HCT116 (cell line): ENCODE results near the gene GPX5.

Experiments used
- EZH2 ChIP-seq: fragments of 200-600 bp; sonication (generic); IDR thresholded peaks from 2 replicates; pipeline ENCODE4 v1.6.1; 2017; ENCODE audit warnings: antibody characterized with exemption, mixed run types
- EZH2phosphoT487 ChIP-seq: fragments of 200-600 bp; IDR thresholded peaks from 2 replicates; pipeline ENCODE4 v1.6.1; 2018; ENCODE audit warnings: antibody characterized with exemption, borderline replicate concordance
- POLR2A ChIP-seq: IDR thresholded peaks from 2 replicates; pipeline ENCODE4 v1.7.0; 2011; ENCODE audit warnings: borderline replicate concordance; ENCODE audit not compliant: insufficient read depth, insufficient read length; ENCODE audit errors: extremely low read depth
- POLR2AphosphoS5 ChIP-seq: IDR thresholded peaks from 2 replicates; pipeline ENCODE4 v1.6.1; 2011; ENCODE audit warnings: mild to moderate bottlenecking, low read depth, low read length, moderate library complexity
- YY1 ChIP-seq: IDR thresholded peaks from 2 replicates; pipeline ENCODE4 v1.6.1; 2011; ENCODE audit warnings: low read length, low read depth, moderate library complexity, mild to moderate bottlenecking; ENCODE audit not compliant: insufficient replicate concordance; ENCODE audit errors: extremely low read depth
- ZFX ChIP-seq: fragments of 450-650 bp; IDR thresholded peaks from 2 replicates; pipeline ENCODE4 v1.6.1; 2017
- ZNF274 ChIP-seq: fragments of 200-500 bp; sonication (Bioruptor generic); IDR thresholded peaks from 2 replicates; pipeline ENCODE4 v1.6.1; 2014; ENCODE audit warnings: mild to moderate bottlenecking, low read depth, low read length, inconsistent platforms
- TF ChIP-seq, protein P1 (sequence below), 3 experiments: fragments of 200-600 bp in 1 of 3; sonication (generic) in 1 of 3; IDR thresholded peaks in 2 of 3; conservative IDR thresholded peaks in 1 of 3; 2 replicates each; pipeline ENCODE4 v1.5.1; 2012 to 2017; ENCODE audit warnings: low read depth in 2 of 3, low read length in 2 of 3, antibody characterized with exemption in 1 of 3, borderline replicate concordance in 1 of 3, control low read depth in 1 of 3, mild to moderate bottlenecking in 1 of 3, mixed read lengths in 1 of 3, mixed run types in 1 of 3, moderate library complexity in 1 of 3; ENCODE audit not compliant: insufficient read depth in 1 of 3

DNA sequence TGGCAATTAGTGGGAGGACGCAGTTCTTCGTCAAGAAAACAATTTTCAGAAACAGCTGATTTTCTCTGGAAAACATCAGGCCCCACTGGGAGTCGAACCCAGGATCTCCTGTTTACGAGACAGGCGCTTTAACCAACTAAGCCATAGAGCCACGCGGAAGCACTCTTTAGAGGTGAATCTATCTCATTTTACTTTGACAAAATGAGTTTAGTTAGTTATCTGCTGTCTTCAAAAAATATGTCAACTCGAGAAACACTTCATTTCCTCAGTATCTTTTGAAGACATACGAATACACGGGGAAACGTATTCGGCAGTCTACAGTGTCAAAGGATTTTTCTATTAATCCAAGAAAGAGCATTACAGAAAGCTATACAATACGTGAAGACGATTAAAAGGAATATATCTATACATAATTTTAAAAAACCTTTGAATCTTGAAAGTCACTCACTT lies 36.7 kb upstream of the GPX5 start:
- no peak for TF ChIP-seq EZH2
- TF ChIP-seq, protein P1, sequence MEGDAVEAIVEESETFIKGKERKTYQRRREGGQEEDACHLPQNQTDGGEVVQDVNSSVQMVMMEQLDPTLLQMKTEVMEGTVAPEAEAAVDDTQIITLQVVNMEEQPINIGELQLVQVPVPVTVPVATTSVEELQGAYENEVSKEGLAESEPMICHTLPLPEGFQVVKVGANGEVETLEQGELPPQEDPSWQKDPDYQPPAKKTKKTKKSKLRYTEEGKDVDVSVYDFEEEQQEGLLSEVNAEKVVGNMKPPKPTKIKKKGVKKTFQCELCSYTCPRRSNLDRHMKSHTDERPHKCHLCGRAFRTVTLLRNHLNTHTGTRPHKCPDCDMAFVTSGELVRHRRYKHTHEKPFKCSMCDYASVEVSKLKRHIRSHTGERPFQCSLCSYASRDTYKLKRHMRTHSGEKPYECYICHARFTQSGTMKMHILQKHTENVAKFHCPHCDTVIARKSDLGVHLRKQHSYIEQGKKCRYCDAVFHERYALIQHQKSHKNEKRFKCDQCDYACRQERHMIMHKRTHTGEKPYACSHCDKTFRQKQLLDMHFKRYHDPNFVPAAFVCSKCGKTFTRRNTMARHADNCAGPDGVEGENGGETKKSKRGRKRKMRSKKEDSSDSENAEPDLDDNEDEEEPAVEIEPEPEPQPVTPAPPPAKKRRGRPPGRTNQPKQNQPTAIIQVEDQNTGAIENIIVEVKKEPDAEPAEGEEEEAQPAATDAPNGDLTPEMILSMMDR (IDR thresholded peaks at IDR 0.05 in 2 of 3, conservative IDR thresholded peaks at IDR 0.05 in 1 of 3; ENCODE audit: borderline replicate concordance in 1 of 3, insufficient read depth in 1 of 3, low read depth in 2 of 3, low read length in 2 of 3): no peak
- TF ChIP-seq ZFX: no peak
- TF ChIP-seq EZH2phosphoT487: no peak
- TF ChIP-seq POLR2AphosphoS5: no peak
- TF ChIP-seq YY1: peak; percentile 55
- TF ChIP-seq ZNF274: no peak
- no peak for TF ChIP-seq POLR2A
